Immature natural killer cell (primary cell): ENCODE data around the gene SETD2. TPM values are rescaled to one million over a fixed set of nuclear protein-coding genes. Genes with fewer than 3 reads are reported as not detected.

ENCODE experiments used
- DNase-seq, 3 donors: peaks; one replicate each; pipeline ENCODE4 v3.0.0; 2022; ENCODE audit warnings: mixed read lengths in 1 of 3
- H3K27ac Mint-ChIP-seq, 6 donors: one replicate each; pipeline ENCODE4 v1.8.0; 2020; ENCODE audit warnings: mixed read lengths in 6 of 6, mild to moderate bottlenecking in 5 of 6, inconsistent platforms in 4 of 6, moderate library complexity in 3 of 6
- H3K27me3 Mint-ChIP-seq, 3 donors: one replicate each; pipeline ENCODE4 v1.8.0; 2020 to 2021; ENCODE audit warnings: low read depth in 3 of 3, mild to moderate bottlenecking in 3 of 3, mixed read lengths in 3 of 3, moderate library complexity in 3 of 3, inconsistent platforms in 1 of 3
- H3K36me3 Mint-ChIP-seq, 3 donors: one replicate each; pipeline ENCODE4 v1.8.0; 2020; ENCODE audit warnings: mixed read lengths in 3 of 3, inconsistent platforms in 2 of 3, mild to moderate bottlenecking in 2 of 3
- H3K4me1 Mint-ChIP-seq, 2 donors: one replicate each; pipeline ENCODE4 v1.8.0; 2020; ENCODE audit warnings: inconsistent platforms in 2 of 2, mild to moderate bottlenecking in 2 of 2, mixed read lengths in 2 of 2, moderate library complexity in 1 of 2
- H3K4me3 Mint-ChIP-seq, 5 donors: one replicate each; pipeline ENCODE4 v1.8.0; 2020; ENCODE audit warnings: mild to moderate bottlenecking in 5 of 5, mixed read lengths in 5 of 5, inconsistent platforms in 3 of 5, moderate library complexity in 3 of 5
- H3K9me3 Mint-ChIP-seq, 6 donors: one replicate each; pipeline ENCODE4 v1.8.0; 2020; ENCODE audit warnings: mild to moderate bottlenecking in 6 of 6, mixed read lengths in 6 of 6, inconsistent platforms in 4 of 6, moderate library complexity in 3 of 6
- polyA plus RNA-seq, 3 donors: library from polyadenylated mRNA; unstranded; fragments of 300-500 nt; fragmentation: Illumina TruSeq; gene quantifications; one replicate each; pipeline ENCODE4 v1.2.3, GENCODE V29; 2021

SETD2 gene
- polyA plus RNA-seq, 3 donors from 2014 or later: 7.4 to 27.0 (median 8.2) TPM

DNA sequence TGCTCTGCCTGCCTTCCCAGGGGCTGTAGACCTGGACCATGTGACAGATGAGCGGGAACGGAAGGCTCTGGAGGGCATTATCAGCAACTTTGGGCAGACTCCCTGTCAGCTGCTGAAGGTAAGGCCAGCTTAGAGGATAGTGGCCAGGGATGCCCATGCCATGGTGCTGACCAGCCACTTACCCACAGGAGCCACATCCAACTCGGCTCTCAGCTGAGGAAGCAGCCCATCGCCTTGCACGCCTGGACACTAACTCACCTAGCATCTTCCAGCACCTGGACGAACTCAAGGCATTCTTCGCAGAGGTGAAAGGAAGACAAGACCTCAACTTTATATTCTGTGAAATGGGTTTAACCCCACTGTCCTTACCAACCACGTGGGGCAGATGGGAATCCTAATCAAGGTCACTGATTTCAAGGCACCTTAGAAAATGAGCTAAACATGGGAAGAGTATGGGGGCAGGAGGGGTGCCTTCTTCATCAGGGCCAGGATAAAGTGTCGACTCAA lies 157.7 kb downstream of the SETD2 start:
- H3K9me3 Mint-ChIP-seq: no peaks in the 10 kb centered on the region
- DNase-seq: no peak
- peaks cover 25 to 26% of the 10 kb centered on the region in 2 donors for H3K4me1 Mint-ChIP-seq
- peaks cover 3 to 31% (median 10%) of the 10 kb centered on the region in 3 donors for H3K36me3 Mint-ChIP-seq
- no peak overlapping the region for H3K4me3 Mint-ChIP-seq
- peak overlapping the region in 4 of 6 donors; percentile 49 to 80 (median 70) for H3K27ac Mint-ChIP-seq
- H3K27me3 Mint-ChIP-seq: peaks cover 2 to 17% (median 9%) of the 10 kb centered on the region in 3 donors

GRCh38 chr3:47005212-47006144 lies 158.4 kb downstream of the SETD2 start:
- Mint-ChIP-seq H3K4me3 (no peak overlapping the region), H3K9me3 (no peaks in the 10 kb centered on the region), H3K4me1 (peaks cover 26% of the 10 kb centered on the region in 2 donors), H3K27ac (peak overlapping the region in 4 of 6 donors; percentile 49 to 80 (median 58)), H3K36me3 (peaks cover 3 to 31% (median 10%) of the 10 kb centered on the region in 3 donors), H3K27me3 (peaks cover 2 to 17% (median 9%) of the 10 kb centered on the region in 3 donors)
- DNase-seq: no peak

GRCh38 chr3:47004369-47005211 lies 159.3 kb downstream of the SETD2 start:
- H3K4me1 Mint-ChIP-seq: peaks cover 22 to 23% of the 10 kb centered on the region in 2 donors
- H3K27me3 Mint-ChIP-seq: peaks cover 2 to 8% (median 3%) of the 10 kb centered on the region in 3 donors
- no peak for DNase-seq

GRCh38 chr3:47003461-47004368 lies 160.2 kb downstream of the SETD2 start:
- H3K9me3 Mint-ChIP-seq: no peaks in the 10 kb centered on the region
- no peak for DNase-seq
- no peak overlapping the region for H3K4me3 Mint-ChIP-seq
- H3K27me3 Mint-ChIP-seq: peaks cover 2 to 5% (median 3%) of the 10 kb centered on the region in 3 donors
- H3K4me1 Mint-ChIP-seq: peaks cover 20% of the 10 kb centered on the region in 2 donors
- peaks cover 3 to 43% (median 10%) of the 10 kb centered on the region in 3 donors for H3K36me3 Mint-ChIP-seq
- H3K27ac Mint-ChIP-seq: peak overlapping the region in 3 of 6 donors; percentile 23 to 50 (median 39)

More at GRCh38 chr3:47004369-47005211, 159.3 kb downstream of the SETD2 start:
- no peaks in the 10 kb centered on the region for H3K9me3 Mint-ChIP-seq
- peaks cover 3 to 40% (median 10%) of the 10 kb centered on the region in 3 donors for H3K36me3 Mint-ChIP-seq
- H3K27ac Mint-ChIP-seq: peak overlapping the region in 1 of 6 donors; percentile 50
- H3K4me3 Mint-ChIP-seq: no peak overlapping the region

DNA sequence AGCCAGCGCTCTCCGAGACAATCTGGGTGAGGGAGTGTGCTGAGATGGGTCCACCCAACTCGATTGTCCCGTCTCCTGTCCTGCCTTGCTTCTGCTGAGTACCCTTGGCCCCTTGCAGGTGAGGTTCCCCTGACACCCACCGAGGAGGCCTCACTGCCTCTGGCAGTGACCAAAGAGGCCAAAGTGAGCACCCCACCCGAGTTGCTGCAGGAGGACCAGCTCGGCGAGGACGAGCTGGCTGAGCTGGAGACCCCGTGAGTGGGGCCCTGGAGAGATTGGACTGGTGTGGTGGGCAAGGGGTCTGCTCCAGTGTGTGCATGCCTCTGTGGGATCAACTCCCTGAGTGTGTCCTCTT lies 160.9 kb downstream of the SETD2 start:
- Mint-ChIP-seq H3K4me3 (no peak overlapping the region), H3K36me3 (peaks cover 3 to 47% (median 10%) of the 10 kb centered on the region in 3 donors), H3K27me3 (peaks cover 2 to 6% (median 5%) of the 10 kb centered on the region in 3 donors), H3K9me3 (no peaks in the 10 kb centered on the region), H3K4me1 (peaks cover 19 to 21% of the 10 kb centered on the region in 2 donors), H3K27ac (no peak overlapping the region)
- DNase-seq: no peak

- DNase-seq: no peak
- H3K9me3 Mint-ChIP-seq: no peaks in the 10 kb centered on the region
- peaks cover 25% of the 10 kb centered on the region in 2 donors for H3K4me1 Mint-ChIP-seq
- peak overlapping the region in 2 of 6 donors; percentile 4 to 77 for H3K27ac Mint-ChIP-seq
- peaks cover 3 to 50% (median 10%) of the 10 kb centered on the region in 3 donors for H3K36me3 Mint-ChIP-seq
- H3K27me3 Mint-ChIP-seq: peaks cover 2 to 7% (median 6%) of the 10 kb centered on the region in 3 donors
- no peak overlapping the region for H3K4me3 Mint-ChIP-seq
Observed at GRCh38 chr3:47002171-47003055, 161.5 kb downstream of the SETD2 start.

GRCh38 chr3:47001731-47002170 lies 162.2 kb downstream of the SETD2 start:
- DNase-seq: no peak
- Mint-ChIP-seq H3K4me3 (no peak overlapping the region), H3K27me3 (peaks cover 0 to 6% (median 5%) of the 10 kb centered on the region in 3 donors), H3K27ac (peak overlapping the region in 2 of 6 donors; percentile 3 to 57), H3K36me3 (peaks cover 3 to 56% (median 8%) of the 10 kb centered on the region in 3 donors), H3K9me3 (no peaks in the 10 kb centered on the region), H3K4me1 (peaks cover 32% of the 10 kb centered on the region in 2 donors)

DNA sequence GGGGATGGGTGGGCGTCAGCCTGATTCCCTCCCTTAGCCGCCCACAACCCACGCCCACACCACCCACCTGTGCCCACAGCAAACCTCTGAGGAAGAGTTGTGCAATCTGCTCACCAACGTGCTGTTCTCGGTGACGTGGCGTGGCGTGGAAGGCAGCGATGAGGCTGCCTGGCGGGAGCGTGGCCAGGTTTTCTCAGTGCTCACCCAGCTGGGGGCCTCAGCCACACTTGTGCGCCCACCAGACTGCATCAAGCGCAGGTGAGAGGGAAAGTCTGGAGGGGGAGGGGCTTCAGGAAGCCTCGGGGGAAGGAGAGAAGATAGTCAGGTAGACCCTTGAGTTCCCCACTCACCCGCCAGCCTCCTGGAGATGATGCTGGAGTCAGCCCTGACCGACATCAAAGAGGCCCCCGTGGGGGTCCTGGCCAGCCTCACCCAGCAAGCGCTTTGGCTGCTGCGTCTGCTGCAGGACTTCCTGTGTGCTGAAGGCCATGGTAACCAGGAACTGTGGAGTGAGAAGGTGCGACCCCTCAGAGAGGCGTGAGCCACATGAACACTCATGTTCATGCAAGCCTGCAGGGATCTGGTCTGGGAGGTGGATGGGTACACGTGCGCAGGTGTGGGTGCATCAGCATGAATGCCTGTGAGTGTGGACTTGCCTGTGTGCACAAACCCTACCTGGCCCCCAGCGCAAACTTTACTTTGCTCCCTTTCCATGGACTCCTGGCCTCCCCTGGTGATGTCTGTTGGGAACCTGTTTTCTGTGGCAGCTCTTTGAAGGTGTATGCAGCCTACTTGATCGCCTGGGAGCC lies 162.8 kb downstream of the SETD2 start:
- no peaks in the 10 kb centered on the region for H3K9me3 Mint-ChIP-seq
- peak in 1 of 3 donors; percentile 21 for DNase-seq

DNA sequence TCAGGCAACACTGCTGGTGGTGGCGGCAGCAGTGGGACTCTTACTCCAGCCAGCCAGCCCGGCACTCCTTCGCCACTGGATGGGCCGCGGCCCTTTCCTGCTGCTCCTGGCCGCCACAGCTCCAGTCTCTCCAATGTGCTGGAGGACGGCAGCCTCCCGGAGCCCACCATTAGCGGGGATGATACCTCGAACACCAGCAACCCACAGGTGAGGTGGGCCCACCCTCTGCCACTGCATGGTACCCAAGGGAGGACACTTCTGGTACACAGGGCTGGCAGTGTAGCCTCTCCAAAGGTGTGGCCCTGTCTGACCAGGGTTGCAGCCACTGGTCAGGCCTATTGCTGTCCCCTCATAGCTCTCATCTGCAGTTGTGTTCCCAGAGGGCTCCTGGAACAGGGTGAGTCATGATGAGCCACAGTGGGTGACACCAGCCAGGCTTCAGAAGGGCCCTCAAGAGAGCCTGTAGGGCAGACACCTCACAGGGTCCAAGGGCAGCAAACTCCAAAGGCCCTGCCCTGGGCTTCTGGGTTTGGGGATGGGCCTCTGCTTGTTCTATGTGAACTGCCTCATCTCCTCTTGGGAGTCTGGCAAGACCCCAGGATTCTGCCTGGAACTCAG lies 163.6 kb downstream of the SETD2 start:
- H3K4me3 Mint-ChIP-seq: no peak overlapping the region

More for the DNA sequence above, 162.8 kb downstream of the SETD2 start:
- Mint-ChIP-seq H3K27me3 (peaks cover 0 to 6% (median 5%) of the 10 kb centered on the region in 3 donors), H3K27ac (peak overlapping the region; percentile 35 to 76 (median 56)), H3K4me1 (peaks cover 33 to 34% of the 10 kb centered on the region in 2 donors), H3K36me3 (peaks cover 3 to 52% (median 3%) of the 10 kb centered on the region in 3 donors), H3K4me3 (no peak overlapping the region)

DNA sequence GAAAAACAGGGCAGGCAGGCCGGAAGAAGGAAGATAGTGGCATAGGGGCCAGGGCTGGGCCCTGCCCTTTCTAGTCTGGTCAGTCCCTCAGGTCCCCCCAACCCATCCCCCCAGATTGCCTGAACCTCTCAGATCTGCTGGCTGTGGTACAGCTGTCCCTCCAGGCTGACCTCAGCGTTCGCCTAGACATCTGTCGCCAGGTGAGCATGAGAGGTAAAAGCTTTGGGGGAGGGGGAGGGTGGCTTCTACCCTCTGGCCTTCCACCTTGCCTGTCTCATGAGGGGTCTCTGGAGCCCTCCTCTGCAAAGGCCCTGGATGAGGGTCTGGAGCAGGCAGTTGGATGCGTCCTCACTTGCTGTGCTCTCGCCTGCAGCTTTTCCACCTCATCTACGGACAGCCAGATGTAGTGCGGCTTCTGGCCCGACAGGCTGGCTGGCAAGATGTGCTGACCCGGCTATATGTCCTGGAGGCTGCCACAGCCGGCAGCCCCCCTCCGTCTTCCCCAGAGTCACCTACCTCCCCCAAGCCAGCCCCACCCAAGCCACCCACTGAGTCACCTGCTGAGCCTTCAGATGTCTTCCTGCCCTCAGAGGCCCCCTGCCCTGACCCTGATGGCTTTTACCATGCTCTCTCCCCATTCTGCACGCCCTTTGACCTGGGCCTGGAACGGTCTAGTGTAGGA lies 164.3 kb downstream of the SETD2 start:
- Mint-ChIP-seq H3K36me3 (peaks cover 0 to 42% (median 3%) of the 10 kb centered on the region in 3 donors), H3K9me3 (no peaks in the 10 kb centered on the region), H3K27me3 (peaks cover 0 to 6% (median 2%) of the 10 kb centered on the region in 3 donors), H3K4me3 (no peak overlapping the region), H3K27ac (peak overlapping the region in 4 of 6 donors; percentile 5 to 68 (median 58)), H3K4me1 (peaks cover 33 to 34% of the 10 kb centered on the region in 2 donors)
- DNase-seq: no peak

More for the DNA sequence above, 163.6 kb downstream of the SETD2 start:
- Mint-ChIP-seq H3K27ac (peak overlapping the region in 5 of 6 donors; percentile 35 to 64 (median 49)), H3K36me3 (peaks cover 0 to 45% (median 3%) of the 10 kb centered on the region in 3 donors), H3K9me3 (no peaks in the 10 kb centered on the region), H3K4me1 (peaks cover 33 to 34% of the 10 kb centered on the region in 2 donors), H3K27me3 (peaks cover 0 to 6% (median 2%) of the 10 kb centered on the region in 3 donors)
- DNase-seq: no peak
